ENCODE measurements around the gene SFTPA2.
A peak's percentile ranks its signal among the peaks of the same experiment; 100 is the strongest.
"Not testable (repeated sequence)": the region's sequence is repeated elsewhere in the genome, so short reads cannot be mapped to it uniquely, and the experiment has no call there.

Gene SFTPA2

DNA sequence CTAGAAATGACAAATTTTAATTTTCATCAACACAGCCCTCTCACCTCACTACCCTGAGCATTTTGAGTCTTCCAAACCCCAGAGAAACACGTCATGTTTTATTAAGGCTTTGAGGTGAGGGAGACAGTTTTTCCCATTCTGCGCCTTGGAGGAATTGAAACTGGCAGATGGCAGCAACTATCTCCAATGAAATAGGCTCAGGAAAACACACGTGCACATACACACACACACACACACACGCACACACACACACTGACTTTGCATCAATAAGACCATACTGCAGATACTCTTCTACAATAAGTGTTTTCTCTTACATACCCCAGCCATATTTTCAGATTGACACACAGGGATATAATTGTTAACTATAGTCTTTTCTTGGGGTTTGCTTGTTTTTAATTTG is 3.2 kb upstream of the SFTPA2 start:
- Histone ChIP-seq H3K4me3 (ENCODE audit: low read length) (no peak overlapping the region), H3K9ac (ENCODE audit: low read length) (no peak overlapping the region), H3K4me1 (ENCODE audit: low read length) (peaks cover 34% of the 10 kb centered on the region), H3K27me3 (ENCODE audit: low read depth, low read length) (no peaks in the 10 kb centered on the region), H3K4me2 (ENCODE audit: low read length) (peak overlapping the region; percentile 87; the same call in 1 of the 2 replicates), H3K9me3 (ENCODE audit: insufficient read depth, low read length) (no peaks in the 10 kb centered on the region), H2AFZ (ENCODE audit: low read depth, low read length) (no peak overlapping the region), H4K20me1 (ENCODE audit: insufficient read depth, low read length) (no peaks in the 10 kb centered on the region), H3K79me2 (ENCODE audit: low read length) (no peaks in the 10 kb centered on the region), H3K27ac (ENCODE audit: low read length) (no peak overlapping the region), H3K36me3 (replicated peaks; ENCODE audit: low read depth, low read length) (no peaks in the 10 kb centered on the region)
- TF ChIP-seq, protein P1, sequence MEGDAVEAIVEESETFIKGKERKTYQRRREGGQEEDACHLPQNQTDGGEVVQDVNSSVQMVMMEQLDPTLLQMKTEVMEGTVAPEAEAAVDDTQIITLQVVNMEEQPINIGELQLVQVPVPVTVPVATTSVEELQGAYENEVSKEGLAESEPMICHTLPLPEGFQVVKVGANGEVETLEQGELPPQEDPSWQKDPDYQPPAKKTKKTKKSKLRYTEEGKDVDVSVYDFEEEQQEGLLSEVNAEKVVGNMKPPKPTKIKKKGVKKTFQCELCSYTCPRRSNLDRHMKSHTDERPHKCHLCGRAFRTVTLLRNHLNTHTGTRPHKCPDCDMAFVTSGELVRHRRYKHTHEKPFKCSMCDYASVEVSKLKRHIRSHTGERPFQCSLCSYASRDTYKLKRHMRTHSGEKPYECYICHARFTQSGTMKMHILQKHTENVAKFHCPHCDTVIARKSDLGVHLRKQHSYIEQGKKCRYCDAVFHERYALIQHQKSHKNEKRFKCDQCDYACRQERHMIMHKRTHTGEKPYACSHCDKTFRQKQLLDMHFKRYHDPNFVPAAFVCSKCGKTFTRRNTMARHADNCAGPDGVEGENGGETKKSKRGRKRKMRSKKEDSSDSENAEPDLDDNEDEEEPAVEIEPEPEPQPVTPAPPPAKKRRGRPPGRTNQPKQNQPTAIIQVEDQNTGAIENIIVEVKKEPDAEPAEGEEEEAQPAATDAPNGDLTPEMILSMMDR (IDR thresholded peaks at IDR 0.05; ENCODE audit: low read depth, low read length): no peak
- TF ChIP-seq EZH2phosphoT487 (IDR thresholded peaks at IDR 0.05; ENCODE audit: low read depth): no peak

DNA sequence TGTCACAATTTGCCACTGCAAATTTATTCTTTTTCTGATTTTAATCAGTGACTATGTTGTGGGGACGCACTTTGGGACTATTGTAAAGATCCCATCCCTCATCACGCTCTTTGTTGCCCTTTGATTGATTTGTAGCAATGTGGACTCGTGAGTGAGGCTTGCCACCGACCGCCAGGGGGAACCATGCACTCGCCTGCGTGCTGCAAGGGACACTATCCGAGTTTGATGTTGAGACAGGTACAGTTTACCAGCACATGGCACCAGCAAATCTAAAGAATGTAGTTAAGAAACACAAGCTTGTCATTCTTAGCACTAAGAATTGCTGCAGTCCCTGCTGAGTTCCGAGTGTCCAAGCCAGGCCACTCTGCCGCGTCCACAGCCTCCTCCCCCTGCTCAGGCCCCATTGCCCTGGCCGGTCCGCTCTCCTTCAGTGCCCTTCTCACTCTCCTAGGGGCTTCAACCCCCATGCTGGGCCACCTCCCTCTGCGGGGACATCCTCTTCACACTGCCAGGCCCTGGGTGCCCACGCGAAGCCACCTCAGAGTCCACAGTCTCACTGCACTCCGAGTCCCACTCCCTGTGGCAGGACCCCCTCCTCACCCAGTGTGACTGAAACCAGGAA is 2.0 kb upstream of the SFTPA2 start:
- no peaks in the 10 kb centered on the region for H3K9me3 ChIP-seq (ENCODE audit: insufficient read depth, low read length)
- no peaks in the 10 kb centered on the region for H3K36me3 ChIP-seq (replicated peaks; ENCODE audit: low read depth, low read length)
- no peaks in the 10 kb centered on the region for H3K79me2 ChIP-seq (ENCODE audit: low read length)
- no peaks in the 10 kb centered on the region for H3K27me3 ChIP-seq (ENCODE audit: low read depth, low read length)
- TF ChIP-seq EZH2phosphoT487 (IDR thresholded peaks at IDR 0.05; ENCODE audit: low read depth): no peak
- TF ChIP-seq, protein P1 (IDR thresholded peaks at IDR 0.05; ENCODE audit: low read depth, low read length): peak; percentile 82
- H2AFZ ChIP-seq (ENCODE audit: low read depth, low read length): peak overlapping the region; percentile 94
- peak overlapping the region; percentile 87 for H3K4me2 ChIP-seq (ENCODE audit: low read length)
- peaks cover 40% of the 10 kb centered on the region for H3K4me1 ChIP-seq (ENCODE audit: low read length)
- H3K27ac ChIP-seq (ENCODE audit: low read length): no peak overlapping the region
- no peak overlapping the region for H3K9ac ChIP-seq (ENCODE audit: low read length)
- no peaks in the 10 kb centered on the region for H4K20me1 ChIP-seq (ENCODE audit: insufficient read depth, low read length)
- H3K4me3 ChIP-seq (ENCODE audit: low read length): peak overlapping the region; percentile 67

DNA sequence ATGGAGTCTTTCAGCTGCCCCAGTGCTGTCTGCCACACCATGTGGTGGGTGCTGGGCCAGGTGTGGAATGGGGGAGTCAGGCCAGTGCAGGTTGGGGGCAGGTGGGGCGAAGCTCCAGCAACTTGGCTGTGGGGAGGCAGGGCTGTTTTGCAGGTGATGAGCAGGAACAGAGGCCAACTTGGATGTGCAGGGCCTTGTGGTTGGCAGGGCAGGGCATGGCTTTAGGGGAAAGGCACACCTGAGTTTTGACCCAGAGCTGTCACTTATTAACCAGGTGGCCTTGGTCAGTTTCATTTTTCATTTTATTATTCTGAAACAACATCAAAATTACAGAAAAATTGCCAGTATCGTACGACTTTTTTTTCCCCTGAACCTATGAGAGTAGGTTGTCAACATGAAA is 1.1 kb upstream of the SFTPA2 start:
- Histone ChIP-seq H3K9me3 (ENCODE audit: insufficient read depth, low read length) (no peaks in the 10 kb centered on the region), H3K79me2 (ENCODE audit: low read length) (no peaks in the 10 kb centered on the region), H3K27me3 (ENCODE audit: low read depth, low read length) (no peaks in the 10 kb centered on the region), H2AFZ (ENCODE audit: low read depth, low read length) (no peak overlapping the region), H4K20me1 (ENCODE audit: insufficient read depth, low read length) (no peaks in the 10 kb centered on the region), H3K4me1 (ENCODE audit: low read length) (peaks cover 40% of the 10 kb centered on the region), H3K4me3 (ENCODE audit: low read length) (no peak overlapping the region), H3K27ac (ENCODE audit: low read length) (no peak overlapping the region), H3K9ac (ENCODE audit: low read length) (no peak overlapping the region), H3K4me2 (ENCODE audit: low read length) (peak overlapping the region; percentile 87), H3K36me3 (replicated peaks; ENCODE audit: low read depth, low read length) (no peaks in the 10 kb centered on the region)
- TF ChIP-seq EZH2phosphoT487 (IDR thresholded peaks at IDR 0.05; ENCODE audit: low read depth): no peak
- TF ChIP-seq, protein P1 (IDR thresholded peaks at IDR 0.05; ENCODE audit: low read depth, low read length): no peak

DNA sequence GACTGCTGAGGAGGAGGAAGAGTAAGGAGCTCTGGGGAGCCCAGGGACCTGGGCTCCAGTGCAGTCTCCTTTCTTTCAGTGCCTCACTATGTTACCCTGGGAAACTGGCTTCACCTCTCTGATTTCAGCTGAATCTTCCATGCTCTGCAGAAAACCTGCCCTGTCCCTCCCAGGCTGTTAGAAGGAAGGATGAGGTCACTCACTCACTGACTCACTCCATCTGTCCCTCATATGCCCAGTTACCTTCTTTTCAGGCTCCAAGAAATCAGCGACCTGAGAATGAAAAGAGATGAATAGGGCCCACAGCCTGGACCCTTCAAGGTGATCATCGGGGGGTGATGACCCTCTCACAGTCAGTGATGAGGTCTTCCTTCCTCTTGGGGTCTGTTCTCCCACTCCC is 481 bp downstream of the SFTPA2 start:
- Histone ChIP-seq H2AFZ (ENCODE audit: low read depth, low read length) (no peak overlapping the region), H3K27ac (ENCODE audit: low read length) (no peak overlapping the region), H3K9me3 (ENCODE audit: insufficient read depth, low read length) (no peaks in the 10 kb centered on the region), H3K4me1 (ENCODE audit: low read length) (peaks cover 40% of the 10 kb centered on the region), H3K9ac (ENCODE audit: low read length) (no peak overlapping the region), H3K4me2 (ENCODE audit: low read length) (no peak overlapping the region), H3K36me3 (replicated peaks; ENCODE audit: low read depth, low read length) (no peaks in the 10 kb centered on the region), H3K4me3 (ENCODE audit: low read length) (no peak overlapping the region), H3K27me3 (ENCODE audit: low read depth, low read length) (no peaks in the 10 kb centered on the region), H4K20me1 (ENCODE audit: insufficient read depth, low read length) (no peaks in the 10 kb centered on the region), H3K79me2 (ENCODE audit: low read length) (no peaks in the 10 kb centered on the region)
- no peak for TF ChIP-seq EZH2phosphoT487 (IDR thresholded peaks at IDR 0.05; ENCODE audit: low read depth)
- TF ChIP-seq, protein P1 (IDR thresholded peaks at IDR 0.05; ENCODE audit: low read depth, low read length): no peak

DNA sequence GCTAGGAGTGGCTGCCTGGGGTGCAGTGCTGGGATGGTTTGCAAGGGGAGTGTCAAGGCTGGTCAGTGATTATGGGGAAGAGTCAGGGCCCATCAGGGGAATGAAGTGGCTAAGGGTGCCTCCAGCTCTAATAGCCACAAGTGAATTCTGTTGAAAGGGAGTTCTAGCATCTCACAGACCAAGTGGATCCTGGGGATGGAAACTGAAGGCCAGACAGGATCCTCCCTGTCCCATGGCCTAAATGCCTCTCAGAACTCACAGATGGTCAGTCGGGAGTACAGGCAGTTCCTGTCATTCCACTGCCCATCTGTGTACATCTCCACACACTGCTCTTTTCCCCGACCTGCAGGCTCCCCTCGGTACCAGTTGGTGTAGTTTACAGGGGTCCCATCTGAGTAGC is 3.2 kb downstream of the SFTPA2 start:
- H3K4me3 ChIP-seq (ENCODE audit: low read length); H3K27ac ChIP-seq (ENCODE audit: low read length); H3K4me2 ChIP-seq (ENCODE audit: low read length); H3K9ac ChIP-seq (ENCODE audit: low read length); H3K36me3 ChIP-seq (replicated peaks; ENCODE audit: low read depth, low read length); H3K79me2 ChIP-seq (ENCODE audit: low read length); H4K20me1 ChIP-seq (ENCODE audit: insufficient read depth, low read length); H3K9me3 ChIP-seq (ENCODE audit: insufficient read depth, low read length); H3K27me3 ChIP-seq (ENCODE audit: low read depth, low read length); H2AFZ ChIP-seq (ENCODE audit: low read depth, low read length): not testable (repeated sequence)
- peaks cover 24% of the 10 kb centered on the region for H3K4me1 ChIP-seq (ENCODE audit: low read length)

All from OCI-LY3 (cell line).